Motor neuron (in vitro differentiated cells): ENCODE results near the gene ZNF791. TPM values are rescaled to one million over a fixed set of nuclear protein-coding genes. Genes with fewer than 3 reads are reported as not detected.
"Not testable (repeated sequence)": the region's sequence is repeated elsewhere in the genome, so short reads cannot be mapped to it uniquely, and the experiment has no call there.

ENCODE experiments used
- ATAC-seq, 8 experiments: fragments of 200-7000 bp; cut with Tn5 transposase; replicated peaks in 6 of 8; 2 replicates each; pipeline ENCODE4 v1.8.0; 2021; ENCODE audit warnings: mild to moderate bottlenecking in 8 of 8, moderate library complexity in 8 of 8
- H3K27ac ChIP-seq, 2 donors: fragments of 250-450 bp; sonication (Bioruptor Pico); 2 replicates each; pipeline ENCODE4 v1.9.0; 2021; ENCODE audit warnings: antibody characterized with exemption in 2 of 2, mild to moderate bottlenecking in 2 of 2, moderate library complexity in 1 of 2
- H3K4me1 ChIP-seq, 2 donors: fragments of 250-450 bp; sonication (Bioruptor Pico); replicated peaks in 1 of 2; 2 replicates each; pipeline ENCODE4 v1.6.1; 2021; ENCODE audit warnings: antibody characterized with exemption in 2 of 2, mild to moderate bottlenecking in 2 of 2, moderate library complexity in 1 of 2
- H3K4me3 ChIP-seq, 5 donors: fragments of 250-450 bp; sonication (Bioruptor Pico); 2 replicates each; pipeline ENCODE4 v1.9.0; 2021; ENCODE audit warnings: antibody characterized with exemption in 5 of 5, mild to moderate bottlenecking in 5 of 5, moderate library complexity in 4 of 5
- whole genome bisulfite sequencing, 10 experiments: fragments of 450-650 bp; shearing (Covaris generic); methylation state at CpG; one replicate each; pipeline ENCODE4 v1.0.0; 2022; 5-methylcytosine and 5-hydroxymethylcytosine counted together
- in situ Hi-C, 9 experiments: fragments of 400-800 bp; cut with MboI; loops; one replicate each; pipeline ENCODE4 v1.15.0; 2021; ENCODE audit warnings: low sequenced_read_pairs in 9 of 9, low pct_unique_long_range_greater_than_20kb in 2 of 9; ENCODE audit not compliant: unreplicated experiment in 9 of 9
- total RNA-seq, 8 experiments: library from RNA; unstranded; fragments of 300-600 nt; gene quantifications; 2 replicates each; pipeline versions ENCODE4 v1.2.3 to v1.2.4, GENCODE V29; 2022

The ZNF791 gene
- total RNA-seq, 8 experiments from 2014 or later: 12.1 to 26.4 (median 17.6) TPM

DNA sequence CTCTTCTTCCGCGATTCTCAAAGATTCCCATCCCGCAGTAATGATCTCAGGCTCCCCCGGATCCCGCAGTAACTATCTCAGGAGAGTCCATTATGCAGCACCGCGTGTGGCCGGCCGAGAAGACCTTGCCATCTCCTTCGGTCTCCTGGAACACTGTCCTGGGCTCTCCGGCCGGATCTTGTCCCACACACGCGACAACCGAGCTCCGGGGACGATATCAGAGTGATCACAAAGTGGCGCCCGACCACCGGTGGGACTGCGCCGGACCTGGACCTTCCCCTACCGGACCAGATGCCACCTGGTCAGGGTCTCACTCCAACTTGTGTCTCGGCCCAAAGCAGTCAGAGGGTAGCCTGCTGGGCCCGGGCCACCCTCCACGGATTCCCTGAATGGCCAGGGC, 31.8 kb downstream of the ZNF791 start:
- 72 to 95% (median 93%) methylated on average over 5 to 23 of the region's 26 CpGs; no CpG with 5 or more reads in 7 of the 10 experiments for WGBS, 10 experiments
- in situ Hi-C loops: no loop called here
- no peak overlapping the region for H3K27ac ChIP-seq
- H3K4me3 ChIP-seq: no peak overlapping the region
- peaks cover 0 to 2% of the 10 kb centered on the region in 2 donors for H3K4me1 ChIP-seq
- no peak for ATAC-seq

DNA sequence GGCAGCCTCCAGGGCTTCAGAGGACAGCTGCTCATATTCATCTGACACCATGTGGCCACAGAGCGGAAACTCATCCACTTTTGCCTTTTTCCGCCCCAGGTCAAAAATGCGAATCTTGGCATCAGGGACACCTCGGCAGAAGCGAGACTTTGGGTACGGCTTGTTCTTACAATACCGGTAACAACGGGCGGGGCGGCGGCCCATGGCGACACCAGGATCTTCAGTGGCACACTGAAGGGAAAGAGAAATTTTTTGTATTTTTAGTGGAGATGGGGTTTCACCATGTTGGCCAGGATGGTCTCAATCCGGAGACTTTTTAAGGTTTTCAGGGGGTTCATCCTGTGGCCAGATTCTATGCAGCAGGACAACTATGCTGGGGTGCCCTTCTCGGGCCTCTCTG, 33.0 kb downstream of the ZNF791 start:
- H3K27ac ChIP-seq, in situ Hi-C loops, ATAC-seq, H3K4me1 ChIP-seq, H3K4me3 ChIP-seq: not testable (repeated sequence)
- 77 to 91% (median 86%) methylated on average over 4 to 10 of the region's 14 CpGs; no CpG with 5 or more reads in 6 of the 10 experiments for WGBS, 10 experiments

- in situ Hi-C loops: no loop called here
- no peak for ATAC-seq
- WGBS, 10 experiments: 83 to 100% (median 100%) methylated on average over 1 to 3 of the region's 10 CpGs; no CpG with 5 or more reads in 7 of the 10 experiments
Observed at GRCh38 chr19:12646551-12646950, 35.8 kb downstream of the ZNF791 start.

DNA sequence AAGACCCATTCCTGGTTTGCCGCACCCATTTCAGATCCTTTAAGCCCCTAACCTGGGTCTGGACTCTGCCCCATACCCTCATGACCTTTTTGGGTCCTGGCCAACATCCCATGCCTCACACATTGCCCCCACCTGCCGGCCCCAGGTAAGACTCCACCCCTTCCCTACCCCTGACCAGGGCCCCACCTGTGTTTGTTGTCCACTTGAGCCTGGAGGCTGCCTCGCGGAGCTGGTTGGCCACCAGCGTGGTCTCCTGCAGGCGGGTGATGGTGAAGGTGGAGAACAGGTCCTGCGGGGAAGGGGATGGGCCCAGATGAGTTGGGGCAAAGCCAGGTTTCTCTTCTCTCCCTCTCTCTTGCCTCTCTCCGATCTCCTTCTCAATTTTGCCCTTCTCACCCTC, 36.3 kb downstream of the ZNF791 start:
- ATAC-seq: no peak
- Histone ChIP-seq H3K4me1 (no peaks in the 10 kb centered on the region), H3K27ac (no peak overlapping the region), H3K4me3 (no peak overlapping the region)
- in situ Hi-C loops: no loop called here
- WGBS, 10 experiments: 100% methylated on average over 1 to 2 of the region's 8 CpGs; no CpG with 5 or more reads in 8 of the 10 experiments

More at GRCh38 chr19:12646551-12646950, 35.8 kb downstream of the ZNF791 start:
- Histone ChIP-seq H3K27ac (no peak overlapping the region), H3K4me3 (no peak overlapping the region), H3K4me1 (no peaks in the 10 kb centered on the region)

DNA sequence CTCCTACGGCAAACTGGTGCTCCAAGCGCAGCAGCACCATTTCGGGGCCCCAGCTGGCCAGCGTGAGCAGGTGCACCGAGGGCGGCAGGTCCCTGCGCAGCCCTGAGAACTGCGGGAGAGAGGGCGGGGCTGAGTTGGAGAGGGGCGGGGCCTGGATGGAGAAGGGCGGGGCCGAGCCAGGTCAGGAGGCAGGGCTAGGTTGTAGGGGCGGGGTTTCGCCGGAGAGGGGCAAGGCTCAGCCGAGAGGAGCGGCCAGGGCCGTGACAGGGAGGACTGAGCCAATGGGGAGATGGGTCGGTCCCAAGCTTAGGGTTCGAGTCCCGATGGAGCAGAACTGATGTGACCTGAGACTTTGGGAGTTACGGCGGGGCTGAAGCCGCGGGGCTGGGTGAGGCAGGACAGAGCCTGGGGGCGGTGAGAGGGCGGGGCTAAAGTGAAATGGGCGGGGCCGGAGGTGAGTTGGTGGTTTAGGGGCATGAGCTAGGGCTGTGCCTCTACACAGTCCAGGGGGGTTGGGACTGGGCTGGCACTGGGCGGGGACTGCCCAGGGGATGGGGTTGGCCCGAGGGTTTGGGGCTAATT, 36.9 kb downstream of the ZNF791 start:
- H3K4me3 ChIP-seq: peak overlapping the region in 3 of 5 donors; percentile 10 to 29 (median 28)

GRCh38 chr19:12648088-12648487, 37.4 kb downstream of the ZNF791 start:
- no peaks in the 10 kb centered on the region for H3K4me1 ChIP-seq
- in situ Hi-C loops: no loop called here
- 0 to 100% (median 40%) methylated on average over 1 to 2 of the region's 29 CpGs; no CpG with 5 or more reads in 7 of the 10 experiments for WGBS, 10 experiments
- no peak overlapping the region for H3K27ac ChIP-seq
- H3K4me3 ChIP-seq: peak overlapping the region in 3 of 5 donors; percentile 10 to 29 (median 28)
- ATAC-seq: peak in 6 of 8 experiments; percentile 9 to 67 (median 48)

More for the DNA sequence above, 36.9 kb downstream of the ZNF791 start:
- ATAC-seq: peak; percentile 13 to 92 (median 86)
- Histone ChIP-seq H3K4me1 (no peaks in the 10 kb centered on the region), H3K27ac (no peak overlapping the region)
- WGBS, 10 experiments: 60 to 76% methylated on average over 1 to 3 of the region's 31 CpGs; no CpG with 5 or more reads in 8 of the 10 experiments
- in situ Hi-C loops: no loop called here

DNA sequence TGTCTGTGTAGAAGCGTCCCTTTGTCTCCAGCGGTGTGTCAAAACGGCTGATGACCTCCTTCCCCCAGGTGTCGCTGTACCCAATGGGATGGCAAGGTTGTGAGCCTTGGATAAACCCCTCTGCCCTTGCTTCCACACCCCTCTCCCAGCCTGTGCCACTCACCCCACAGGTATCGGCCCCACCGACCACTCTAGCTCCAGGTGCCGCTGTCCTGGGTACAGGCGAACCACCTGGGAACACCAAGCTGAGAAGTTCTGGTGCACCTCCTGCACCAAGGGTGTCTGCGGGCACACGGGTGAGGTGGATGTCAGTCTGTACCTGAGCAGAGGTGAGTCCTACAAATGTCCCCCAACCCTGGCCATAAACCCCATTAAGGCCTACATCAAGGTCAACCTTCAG, 39.2 kb downstream of the ZNF791 start:
- 40 to 97% methylated on average over 2 to 4 of the region's 10 CpGs; no CpG with 5 or more reads in 8 of the 10 experiments for WGBS, 10 experiments

GRCh38 chr19:12652219-12652618, 41.5 kb downstream of the ZNF791 start:
- ATAC-seq: no peak
- 54 to 100% (median 91%) methylated on average over 2 to 4 of the region's 6 CpGs; no CpG with 5 or more reads in 6 of the 10 experiments for WGBS, 10 experiments
- no peak overlapping the region for H3K4me3 ChIP-seq
- no peak overlapping the region for H3K27ac ChIP-seq
- in situ Hi-C loops: no loop called here
- no peaks in the 10 kb centered on the region for H3K4me1 ChIP-seq

More for the DNA sequence above, 39.2 kb downstream of the ZNF791 start:
- Histone ChIP-seq H3K4me1 (no peaks in the 10 kb centered on the region), H3K4me3 (no peak overlapping the region), H3K27ac (no peak overlapping the region)
- in situ Hi-C loops: no loop called here
- ATAC-seq: no peak

GRCh38 chr19:12655546-12655945, 44.8 kb downstream of the ZNF791 start:
- ATAC-seq: no peak
- in situ Hi-C loops: no loop called here
- WGBS, 10 experiments: 77 to 100% (median 96%) methylated on average over 1 to 4 of the region's 8 CpGs; no CpG with 5 or more reads in 4 of the 10 experiments
- H3K27ac ChIP-seq: no peak overlapping the region
- no peak overlapping the region for H3K4me3 ChIP-seq
- no peaks in the 10 kb centered on the region for H3K4me1 ChIP-seq

DNA sequence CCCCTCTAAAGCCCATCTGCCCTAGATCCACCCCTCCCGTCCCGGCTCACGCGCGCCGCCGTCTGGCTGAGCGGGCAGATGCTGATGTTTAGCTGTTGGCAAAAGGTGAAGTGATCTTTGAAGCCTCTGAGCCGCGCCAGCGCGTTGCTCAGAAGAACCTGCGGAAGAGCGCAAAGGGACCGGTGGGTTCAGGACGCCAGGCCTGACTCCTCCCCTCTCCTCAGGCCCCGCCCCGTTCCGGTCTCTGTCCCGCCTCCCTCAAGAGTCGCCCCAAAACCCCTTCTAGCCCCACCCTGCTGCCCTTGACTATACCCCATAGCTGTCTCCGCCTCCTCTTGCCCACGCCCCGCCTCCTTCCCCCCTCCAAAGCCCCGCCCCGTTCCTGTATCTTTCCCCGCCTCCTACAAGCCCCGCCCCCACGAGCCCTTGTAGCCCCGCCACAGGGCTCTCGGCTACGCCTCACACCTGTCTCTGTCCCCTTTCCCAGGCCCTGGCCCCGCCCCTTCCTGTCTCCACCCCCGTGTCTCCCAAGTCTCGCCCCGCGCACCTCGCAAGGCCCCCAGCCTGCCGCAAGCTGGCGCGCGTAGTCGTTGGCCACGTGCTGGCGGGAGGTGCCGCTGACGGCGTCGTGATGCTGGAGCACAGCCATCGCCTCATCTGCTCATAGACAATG, 46.3 kb downstream of the ZNF791 start:
- WGBS, 10 experiments: 71 to 100% (median 80%) methylated on average over 2 to 7 of the region's 50 CpGs; no CpG with 5 or more reads in 7 of the 10 experiments
- Histone ChIP-seq H3K27ac (no peak overlapping the region), H3K4me3 (no peak overlapping the region), H3K4me1 (no peaks in the 10 kb centered on the region)
- in situ Hi-C loops: no loop called here
- ATAC-seq: peak in 2 of 8 experiments; percentile 18 to 35

DNA sequence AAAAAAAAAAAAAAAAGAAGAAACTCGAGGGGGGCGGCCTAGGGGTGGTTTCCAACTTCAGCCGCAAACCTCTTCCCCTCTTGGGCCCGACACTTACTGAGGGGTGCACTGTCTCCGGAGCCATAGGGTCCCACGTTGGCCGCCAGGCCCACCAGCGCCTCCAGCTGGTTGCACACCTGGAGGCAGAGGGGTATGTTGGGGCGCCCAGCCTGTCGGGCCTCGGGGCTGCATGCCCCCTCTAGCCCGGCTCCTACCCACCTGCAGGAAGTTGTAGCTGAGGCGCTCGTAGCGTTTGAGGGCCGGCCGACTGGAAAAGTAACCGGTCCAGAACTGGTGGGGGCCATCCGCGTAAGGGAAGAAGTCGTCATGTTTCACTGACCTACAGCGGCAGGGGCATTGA, 47.2 kb downstream of the ZNF791 start:
- in situ Hi-C loops: no loop called here
- 60 to 100% (median 93%) methylated on average over 1 to 7 of the region's 22 CpGs; no CpG with 5 or more reads in 3 of the 10 experiments for WGBS, 10 experiments
- Histone ChIP-seq H3K4me1 (no peaks in the 10 kb centered on the region), H3K4me3 (no peak overlapping the region), H3K27ac (no peak overlapping the region)
- peak in 1 of 8 experiments; percentile 17 for ATAC-seq

- Histone ChIP-seq H3K27ac (no peak overlapping the region), H3K4me1 (peaks cover 2 to 8% of the 10 kb centered on the region in 2 donors), H3K4me3 (no peak overlapping the region)
- in situ Hi-C loops: no loop called here
- WGBS, 10 experiments: 76 to 100% (median 98%) methylated on average over 1 to 10 of the region's 12 CpGs; no CpG with 5 or more reads in 2 of the 10 experiments
- ATAC-seq: no peak
Observed at GRCh38 chr19:12660980-12661379, 50.3 kb downstream of the ZNF791 start.
